GM19240 (cell line): ENCODE results near the gene SYT1.

Experiments used
- DNase-seq: peaks from one replicate; pipeline ENCODE4 v3.0.0; 2011; ENCODE audit warnings: low spot score; ENCODE audit not compliant: insufficient read length

Gene SYT1

GRCh38 chr12:79344855-79345847 lies 480.6 kb downstream of the SYT1 start:
- peak; percentile 7 for DNase-seq

DNA sequence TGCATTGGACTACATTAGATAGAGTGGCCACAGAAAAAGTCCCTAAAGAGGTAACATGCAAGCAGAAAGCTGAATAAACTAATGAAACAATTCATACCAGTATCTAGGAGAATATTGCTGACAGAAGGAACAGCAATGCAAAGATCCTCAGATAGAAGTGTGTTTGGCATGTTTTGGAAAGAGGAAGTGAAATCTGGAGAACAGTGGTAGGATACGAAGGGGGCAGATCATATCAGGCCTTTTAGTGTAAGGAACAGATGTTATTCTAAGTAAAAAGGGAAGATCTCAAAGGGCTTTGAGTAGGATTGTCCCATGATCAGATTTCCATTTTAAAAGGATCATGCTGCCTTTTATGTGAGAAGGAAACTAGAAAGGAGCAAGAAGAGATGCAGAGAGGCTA lies 483.3 kb downstream of the SYT1 start:
- no peak for DNase-seq

DNA sequence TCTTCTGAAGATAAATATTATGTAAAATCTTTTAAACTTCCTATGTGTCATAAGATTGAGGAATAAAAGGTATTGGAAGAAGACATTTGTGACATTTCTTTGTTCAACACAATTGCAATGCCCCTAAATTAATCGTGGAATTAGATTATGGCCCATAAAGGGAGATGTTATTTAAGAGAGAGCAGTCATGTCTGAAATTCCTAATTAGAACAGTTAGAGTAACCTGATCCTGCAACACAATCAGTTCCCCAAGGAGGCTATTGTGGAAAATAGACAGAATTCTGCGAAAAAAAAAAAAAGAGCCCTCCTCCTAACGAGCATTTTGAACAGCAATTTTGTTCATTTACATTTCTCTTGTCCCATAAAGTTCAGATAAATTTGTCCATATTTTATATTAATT lies 486.7 kb downstream of the SYT1 start:
- DNase-seq, result no peak

- no peak for DNase-seq
Observed at GRCh38 chr12:79356216-79356615, 491.6 kb downstream of the SYT1 start.

- no peak for DNase-seq
Observed at GRCh38 chr12:79357048-79357447, 492.5 kb downstream of the SYT1 start.

DNA sequence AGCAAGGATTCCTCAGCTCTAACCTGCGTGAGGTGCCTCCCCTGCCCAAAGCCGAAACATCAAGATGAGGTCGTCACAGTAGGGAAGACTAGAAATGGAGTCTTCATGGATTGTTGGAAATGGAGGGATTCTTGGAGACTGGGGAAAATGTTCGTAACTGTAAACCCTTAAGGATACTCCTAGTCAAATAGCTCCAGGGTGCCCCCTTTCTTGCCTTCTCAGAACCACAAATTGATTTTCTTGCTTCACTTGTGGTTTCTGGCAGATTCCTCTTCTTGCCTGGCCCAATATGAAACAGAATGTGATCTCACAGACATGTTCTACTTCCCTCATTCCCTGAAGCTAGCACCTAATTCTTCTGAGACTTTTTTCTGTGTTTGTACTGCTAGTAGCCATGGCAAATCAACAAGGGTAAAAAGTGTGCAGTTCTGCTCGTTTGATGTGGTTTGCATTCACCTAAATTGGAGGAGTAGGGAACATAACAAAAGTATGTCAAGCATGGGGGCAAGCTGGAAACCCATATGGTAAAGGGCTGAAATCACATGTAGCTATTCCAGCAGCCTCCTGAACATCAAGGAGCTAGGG lies 494.2 kb downstream of the SYT1 start:
- DNase-seq, result no peak

GRCh38 chr12:79360286-79360685 lies 495.7 kb downstream of the SYT1 start:
- no peak for DNase-seq

GRCh38 chr12:79360936-79361335 lies 496.4 kb downstream of the SYT1 start:
- no peak for DNase-seq

DNA sequence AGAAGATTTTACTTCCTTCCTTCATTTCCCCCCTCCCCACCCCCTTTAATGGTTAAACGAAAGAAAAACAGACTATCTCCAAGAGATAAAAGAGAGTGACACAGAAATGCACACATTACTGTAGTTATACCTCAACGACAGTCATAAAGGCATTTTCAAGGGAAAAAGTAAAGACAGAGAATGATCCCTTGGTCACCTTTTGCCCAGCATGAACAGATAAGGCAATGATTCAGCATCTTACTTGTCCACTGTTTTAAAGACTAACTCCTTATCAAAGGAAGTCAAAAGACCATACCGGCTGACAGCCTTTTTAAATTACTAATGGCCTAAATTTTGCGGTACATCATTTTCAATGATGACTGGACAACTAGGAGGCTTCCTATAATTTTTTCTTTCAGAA lies 499.6 kb downstream of the SYT1 start:
- no peak for DNase-seq

GRCh38 chr12:79366374-79366773 lies 501.8 kb downstream of the SYT1 start:
- DNase-seq, result no peak

GRCh38 chr12:79367032-79367589 lies 502.5 kb downstream of the SYT1 start:
- no peak for DNase-seq

- no peak for DNase-seq
Observed at GRCh38 chr12:79370021-79370420, 505.4 kb downstream of the SYT1 start.

DNA sequence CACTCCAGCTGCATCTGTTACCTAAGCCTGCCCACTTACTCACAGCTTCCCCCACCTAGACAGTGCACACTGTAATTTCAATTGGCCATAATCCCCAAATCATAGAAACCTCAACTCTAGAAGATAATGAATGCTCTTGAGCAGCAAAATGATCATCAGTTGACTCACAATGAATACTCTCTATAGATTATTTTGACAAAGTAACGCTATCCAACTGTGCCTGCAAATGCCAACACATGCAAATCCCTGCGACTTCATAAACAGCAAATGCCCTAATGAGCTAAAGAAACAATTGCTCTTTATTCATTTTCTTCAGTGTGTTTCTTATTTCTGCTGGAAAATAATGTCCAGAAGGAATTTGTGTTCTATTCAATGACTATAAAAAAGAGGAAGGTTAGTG lies 506.7 kb downstream of the SYT1 start:
- DNase-seq, result no peak

GRCh38 chr12:79373896-79374499 lies 509.4 kb downstream of the SYT1 start:
- DNase-seq, result no peak

GRCh38 chr12:79374545-79374944 lies 510.0 kb downstream of the SYT1 start:
- no peak for DNase-seq

- DNase-seq, result no peak
Observed at GRCh38 chr12:79375050-79375449, 510.5 kb downstream of the SYT1 start.

DNA sequence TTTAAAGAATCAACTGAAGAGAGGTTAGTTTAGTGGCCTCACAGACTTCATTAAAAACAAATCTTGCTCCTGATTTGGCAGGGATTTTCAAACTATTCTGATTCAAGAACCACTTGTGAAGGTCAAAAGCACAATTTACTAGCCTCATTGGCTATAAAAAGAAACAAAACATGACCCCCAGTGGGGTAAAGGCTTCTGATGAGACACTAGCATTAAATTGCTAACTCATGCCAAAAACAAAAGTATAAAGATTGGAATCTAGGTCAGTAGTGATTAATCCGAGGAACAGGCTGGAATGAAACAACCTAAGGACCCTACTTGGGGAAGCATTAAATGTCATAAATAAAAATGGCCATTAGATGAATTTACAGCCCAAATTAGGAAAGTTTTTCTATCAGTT lies 513.9 kb downstream of the SYT1 start:
- no peak for DNase-seq

- DNase-seq, result no peak
Observed at GRCh38 chr12:79380402-79380801, 515.8 kb downstream of the SYT1 start.

DNA sequence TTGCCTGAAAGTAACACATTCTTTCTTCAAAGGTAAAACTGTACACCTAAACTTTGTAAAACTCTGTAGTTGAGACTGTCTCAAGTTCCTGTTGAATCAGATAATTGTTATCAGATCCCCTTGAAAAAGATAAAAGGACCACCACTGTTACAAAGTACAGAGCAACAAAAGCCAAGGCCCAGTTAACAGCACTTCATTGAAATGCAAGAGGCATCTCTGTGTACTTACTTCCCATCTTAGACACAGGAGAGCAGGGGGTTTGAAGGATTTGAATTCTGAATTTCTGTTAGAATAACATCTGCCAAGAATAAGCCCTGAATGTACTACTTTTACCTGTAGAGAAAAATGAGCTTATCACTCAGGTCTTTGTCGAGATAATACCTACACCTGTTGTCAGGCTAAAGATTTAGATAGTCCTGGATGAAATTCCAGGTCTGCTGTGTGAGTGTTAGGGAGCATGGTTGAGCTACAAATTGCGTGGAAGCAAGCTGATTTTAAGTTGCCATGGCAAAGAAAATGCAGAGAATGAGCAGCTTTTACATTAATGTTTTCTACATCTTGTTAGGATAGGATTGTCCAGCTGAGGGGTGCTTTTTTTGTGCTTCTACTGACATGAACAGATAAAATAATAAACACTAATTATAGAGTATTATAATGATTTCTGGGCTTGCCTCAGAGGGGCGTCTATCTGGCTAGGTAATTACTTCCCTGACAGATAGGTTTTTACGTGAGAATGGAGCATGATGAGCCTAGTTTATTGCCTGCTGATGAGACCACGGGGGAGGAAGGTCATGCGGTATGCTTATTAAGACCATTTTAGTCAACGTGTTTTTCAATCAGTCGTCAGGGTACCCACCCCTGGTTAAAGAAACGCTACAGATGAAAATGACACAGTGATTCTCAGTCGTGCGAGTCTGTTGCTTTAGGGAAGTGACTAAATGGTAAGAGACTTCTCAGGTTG lies 517.0 kb downstream of the SYT1 start:
- DNase-seq, result no peak

GRCh38 chr12:79384551-79384950 lies 520.0 kb downstream of the SYT1 start:
- no peak for DNase-seq

GRCh38 chr12:79388011-79388410 lies 523.4 kb downstream of the SYT1 start:
- DNase-seq, result no peak
